Spleen (tissue), 11 donors: ENCODE results near the gene OR51V1. TPM values are rescaled to one million over a fixed set of nuclear protein-coding genes. Genes with fewer than 3 reads are reported as not detected.

Experiments used
- DNase-seq: peaks from one replicate; pipeline ENCODE4 v3.0.0-alpha.2; 2020
- H3K27ac ChIP-seq, 8 donors: fragments of 200-600 bp; sonication (generic) in 7 of 8; 1 replicate in 4 of 8; 2 replicates in 4 of 8; pipeline versions ENCODE4 v1.5.0 to v1.8.0; 2016 to 2021; ENCODE audit warnings: inconsistent platforms in 4 of 8, mild to moderate bottlenecking in 4 of 8, moderate library complexity in 1 of 8
- H3K27me3 ChIP-seq, 7 donors: fragments of 200-600 bp; sonication (generic) in 6 of 7; replicated peaks in 1 of 7; 1 replicate in 4 of 7; 2 replicates in 3 of 7; pipeline versions ENCODE4 v1.5.0 to v1.8.0; 2016 to 2021; ENCODE audit warnings: inconsistent platforms in 3 of 7, mild to moderate bottlenecking in 1 of 7
- H3K36me3 ChIP-seq, 6 donors: fragments of 200-600 bp; sonication (generic) in 5 of 6; 1 replicate in 4 of 6; 2 replicates in 2 of 6; pipeline versions ENCODE4 v1.5.0 to v1.8.0; 2016 to 2021; ENCODE audit warnings: inconsistent platforms in 2 of 6
- H3K4me1 ChIP-seq, 6 donors: fragments of 200-600 bp; sonication (generic) in 5 of 6; 1 replicate in 3 of 6; 2 replicates in 3 of 6; pipeline versions ENCODE4 v1.5.0 to v1.8.0; 2016 to 2021; ENCODE audit warnings: inconsistent platforms in 3 of 6
- H3K4me3 ChIP-seq, 8 donors: fragments of 200-600 bp; sonication (generic) in 7 of 8; 1 replicate in 4 of 8; 2 replicates in 4 of 8; pipeline versions ENCODE4 v1.5.0 to v1.8.0; 2016 to 2021; ENCODE audit warnings: inconsistent platforms in 4 of 8, mild to moderate bottlenecking in 4 of 8, moderate library complexity in 2 of 8
- H3K9me3 ChIP-seq, 8 donors: fragments of 200-600 bp; sonication (generic) in 7 of 8; 1 replicate in 4 of 8; 2 replicates in 4 of 8; pipeline versions ENCODE4 v1.5.0 to v1.8.0; 2016 to 2021; ENCODE audit warnings: inconsistent platforms in 4 of 8
- CTCF ChIP-seq, 11 experiments: fragments of 200-600 bp in 7 of 11; fragments of 450-650 bp in 4 of 11; sonication (generic) in 4 of 11; IDR thresholded peaks in 8 of 11; conservative IDR thresholded peaks in 3 of 11; 1 replicate in 7 of 11; 2 replicates in 4 of 11; pipeline versions ENCODE4 v1.4.0 to v1.8.0; 2016 to 2021; ENCODE audit warnings: antibody characterized with exemption in 11 of 11, inconsistent platforms in 4 of 11, mild to moderate bottlenecking in 1 of 11
- POLR2A ChIP-seq, 3 donors: fragments of 450-650 bp; IDR thresholded peaks; one replicate each; pipeline ENCODE4 v1.5.1; 2017; ENCODE audit warnings: antibody characterized with exemption in 3 of 3, mild to moderate bottlenecking in 1 of 3
- POLR2AphosphoS5 ChIP-seq, 3 donors: sonication (generic); formaldehyde crosslinking; IDR thresholded peaks; one replicate each; pipeline ENCODE4 v1.5.1; 2017; ENCODE audit warnings: antibody characterized with exemption in 3 of 3
- WGBS, 5 donors: extraction: QIAGEN DNeasy Blood & Tissue Kit in 3 of 5; methylation state at CpG; one replicate each; pipeline versions ENCODE4 v1.1.5 to v1.1.7; 2013 to 2018; 5-methylcytosine and 5-hydroxymethylcytosine counted together
- intact Hi-C: fragments of 100-400 bp; cut with DNase I; formaldehyde crosslinking; loops from one replicate; pipeline ENCODE4 v1.15.0; 2023; ENCODE audit warnings: low total_unique reads
- polyA plus RNA-seq, 3 donors: library from polyadenylated mRNA; stranded (reverse); fragments of 200-250 nt; gene quantifications; one replicate each; pipeline ENCODE4 v1.2.1, GENCODE V29; 2013
- total RNA-seq, 7 donors: library from RNA; depleted of rRNA in 3 of 7; stranded (reverse); fragments of >200 nt in 3 of 7; fragmentation: NEBNext Ultra II Directional in 4 of 7; extraction: Animal tissue kit (Norgen Biotek cat#: 25700) in 4 of 7; gene quantifications; one replicate each; pipeline versions ENCODE4 v1.1.0 to v1.2.1, GENCODE V29; 2016 to 2021
- donor health status: healthy with polysubstance abuse.
- donor health status: DM: no; HTN: no; CAD: no; lungs with moderate emphysema.
- donor health status: DM: no; HTN: no; CAD: no.
- donor health status: Bipolar disorder and iron deficiency.
- donor health status: healthy.
- donor health status: DM: no; HTN: no; CAD: no.
- donor health status: DM: yes; HTN: yes; CAD: no.

OR51V1 gene
- total and polyA plus RNA-seq, 10 donors = not detected

- Histone ChIP-seq H3K4me3 (no peak overlapping the region), H3K9me3 (no peaks in the 10 kb centered on the region), H3K36me3 (no peaks in the 10 kb centered on the region), H3K27me3 (no peaks in the 10 kb centered on the region), H3K27ac (no peak overlapping the region), H3K4me1 (no peaks in the 10 kb centered on the region)
- WGBS, 5 donors = 25 to 50% (median 29%) methylated on average over 2 of the region's 2 CpGs
- no peak for DNase-seq
- TF ChIP-seq POLR2AphosphoS5 (IDR thresholded peaks at IDR 0.05) = no peak
- no peak for TF ChIP-seq CTCF (IDR thresholded peaks at IDR 0.05 in 8 of 11, conservative IDR thresholded peaks at IDR 0.05 in 3 of 11)
- no peak for TF ChIP-seq POLR2A (IDR thresholded peaks at IDR 0.05)
- intact Hi-C loops = no loop called here
These were observed 38.0 kb upstream of the OR51V1 start for GRCh38 chr11:5238486-5238885.

- WGBS, 5 donors = 48 to 99% (median 80%) methylated on average over 1 to 2 of the region's 2 CpGs
- intact Hi-C loops = no loop called here
These were observed 36.9 kb upstream of the OR51V1 start for GRCh38 chr11:5237420-5237819.

GRCh38 chr11:5235364-5236095, 35.0 kb upstream of the OR51V1 start:
- no peaks in the 10 kb centered on the region for H3K9me3 ChIP-seq
- H3K27ac ChIP-seq = no peak overlapping the region
- no peaks in the 10 kb centered on the region for H3K4me1 ChIP-seq
- H3K36me3 ChIP-seq = no peaks in the 10 kb centered on the region
- 85 to 90% (median 86%) methylated on average over 5 of the region's 5 CpGs for WGBS, 5 donors
- intact Hi-C loops = no loop called here
- H3K27me3 ChIP-seq = no peaks in the 10 kb centered on the region
- TF ChIP-seq POLR2AphosphoS5 (IDR thresholded peaks at IDR 0.05) = no peak
- no peak for TF ChIP-seq POLR2A (IDR thresholded peaks at IDR 0.05)
- no peak for TF ChIP-seq CTCF (IDR thresholded peaks at IDR 0.05 in 8 of 11, conservative IDR thresholded peaks at IDR 0.05 in 3 of 11)
- DNase-seq = no peak
- H3K4me3 ChIP-seq = no peak overlapping the region

More at GRCh38 chr11:5237420-5237819, 36.9 kb upstream of the OR51V1 start:
- H3K27me3 ChIP-seq = no peaks in the 10 kb centered on the region
- H3K4me1 ChIP-seq = no peaks in the 10 kb centered on the region
- H3K9me3 ChIP-seq = no peaks in the 10 kb centered on the region
- H3K4me3 ChIP-seq = no peak overlapping the region
- TF ChIP-seq POLR2AphosphoS5 (IDR thresholded peaks at IDR 0.05) = no peak
- TF ChIP-seq CTCF (IDR thresholded peaks at IDR 0.05 in 8 of 11, conservative IDR thresholded peaks at IDR 0.05 in 3 of 11) = no peak
- no peak for TF ChIP-seq POLR2A (IDR thresholded peaks at IDR 0.05)
- no peaks in the 10 kb centered on the region for H3K36me3 ChIP-seq
- H3K27ac ChIP-seq = no peak overlapping the region
- no peak for DNase-seq

GRCh38 chr11:5234381-5234834, 33.9 kb upstream of the OR51V1 start, which contains the start of gene HBD:
Gene HBD (minus strand): TSS chr11:5234483. CDS start chr11:5234433, 50 bp downstream.
- Histone ChIP-seq H3K27me3 (no peaks in the 10 kb centered on the region), H3K4me1 (no peaks in the 10 kb centered on the region), H3K36me3 (no peaks in the 10 kb centered on the region), H3K9me3 (no peaks in the 10 kb centered on the region), H3K4me3 (no peak within 1 kb of the TSS), H3K27ac (no peak within 1 kb of the TSS)
- no peak for TF ChIP-seq POLR2AphosphoS5 (IDR thresholded peaks at IDR 0.05)
- TF ChIP-seq CTCF (IDR thresholded peaks at IDR 0.05 in 8 of 11, conservative IDR thresholded peaks at IDR 0.05 in 3 of 11) = no peak
- no peak for TF ChIP-seq POLR2A (IDR thresholded peaks at IDR 0.05)
- intact Hi-C loops = no loop called here
- WGBS, 5 donors = 8 to 22% (median 14%) methylated on average over 2 of the region's 2 CpGs
- DNase-seq = no peak
